Stimulated activated CD4-positive, alpha-beta T cell treated with anti-CD3 and anti-CD28 coated beads, Interleukin-15, amount 100 ng/mL, for 48 hours (primary cell): ENCODE results near the gene TESK2.
"Not testable (repeated sequence)": the region's sequence is repeated elsewhere in the genome, so short reads cannot be mapped to it uniquely, and the experiment has no call there.

Experiments used
- DNase-seq, 2 donors: peaks; one replicate each; pipeline ENCODE4 v3.0.0-alpha.2; 2020; ENCODE audit warnings: low read depth in 2 of 2

TESK2 gene

DNA sequence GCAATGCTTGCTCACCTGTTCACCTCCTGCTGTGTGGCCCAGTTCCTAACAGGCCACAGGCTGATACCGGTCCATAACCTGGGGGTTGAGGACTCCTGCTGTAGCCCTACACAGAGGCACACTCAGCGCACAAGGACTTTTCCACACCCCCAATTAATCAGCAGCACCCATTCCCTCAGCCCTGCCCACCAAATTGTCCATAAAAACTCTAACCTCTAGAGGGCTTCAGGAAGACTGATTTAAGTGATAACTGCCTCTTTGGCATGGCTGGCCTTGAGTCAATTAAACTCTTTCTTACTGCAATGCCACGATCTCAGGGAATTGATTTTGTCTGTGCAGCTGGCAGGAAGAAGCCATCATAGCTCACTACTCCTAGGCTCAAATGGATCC lies 79.5 kb downstream of the TESK2 start:
- DNase-seq = no peak

DNA sequence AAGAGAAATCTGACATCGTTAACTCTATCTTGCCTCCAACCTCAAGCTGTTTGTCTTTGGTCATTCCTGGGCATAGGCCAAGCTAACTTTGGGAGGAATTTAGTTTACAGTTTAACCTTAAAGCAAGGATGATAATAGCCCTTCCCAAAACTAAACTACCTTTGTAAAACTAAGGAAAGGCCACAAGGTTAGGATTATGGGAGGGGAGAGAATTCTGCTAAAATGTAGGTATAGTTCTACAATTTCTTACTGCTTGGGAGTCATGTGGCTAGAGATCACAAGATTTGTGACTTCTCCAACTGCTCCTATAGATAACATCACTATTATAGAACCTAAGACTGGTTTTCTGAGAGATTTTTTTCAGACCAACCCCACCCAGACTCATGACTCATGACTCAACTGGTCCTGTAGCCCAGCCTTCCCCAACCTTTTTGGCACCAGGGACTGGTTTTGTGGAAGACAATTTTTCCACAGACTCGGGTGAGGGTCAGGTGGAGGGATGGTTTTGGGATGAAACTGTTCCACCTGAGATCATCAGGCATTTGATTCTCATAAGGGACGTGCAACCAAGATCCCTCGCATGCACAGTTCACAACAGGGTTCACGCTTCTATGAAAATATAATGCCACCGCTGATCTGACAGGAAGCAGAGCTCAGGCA lies 80.0 kb downstream of the TESK2 start:
- DNase-seq = no peak

DNA sequence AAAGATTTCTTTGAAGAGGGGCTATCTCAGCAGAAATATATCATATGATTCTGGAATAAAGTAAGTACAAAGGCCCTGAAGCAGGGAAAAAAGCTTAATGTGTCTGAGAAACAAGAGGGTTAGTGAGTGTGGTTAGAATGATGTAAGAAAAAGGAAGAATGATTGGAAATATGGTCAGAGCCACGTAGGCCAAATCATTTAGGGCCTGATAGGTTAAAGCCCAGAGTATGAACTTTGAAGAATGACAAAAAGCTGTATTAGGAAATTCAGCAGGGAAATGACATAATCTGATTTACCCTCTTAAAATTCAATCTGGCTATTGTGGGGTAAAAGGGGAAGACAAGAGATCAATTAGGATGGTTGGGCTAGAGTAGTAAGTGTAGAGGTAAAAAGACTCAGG lies 81.7 kb downstream of the TESK2 start:
- no peak for DNase-seq

DNA sequence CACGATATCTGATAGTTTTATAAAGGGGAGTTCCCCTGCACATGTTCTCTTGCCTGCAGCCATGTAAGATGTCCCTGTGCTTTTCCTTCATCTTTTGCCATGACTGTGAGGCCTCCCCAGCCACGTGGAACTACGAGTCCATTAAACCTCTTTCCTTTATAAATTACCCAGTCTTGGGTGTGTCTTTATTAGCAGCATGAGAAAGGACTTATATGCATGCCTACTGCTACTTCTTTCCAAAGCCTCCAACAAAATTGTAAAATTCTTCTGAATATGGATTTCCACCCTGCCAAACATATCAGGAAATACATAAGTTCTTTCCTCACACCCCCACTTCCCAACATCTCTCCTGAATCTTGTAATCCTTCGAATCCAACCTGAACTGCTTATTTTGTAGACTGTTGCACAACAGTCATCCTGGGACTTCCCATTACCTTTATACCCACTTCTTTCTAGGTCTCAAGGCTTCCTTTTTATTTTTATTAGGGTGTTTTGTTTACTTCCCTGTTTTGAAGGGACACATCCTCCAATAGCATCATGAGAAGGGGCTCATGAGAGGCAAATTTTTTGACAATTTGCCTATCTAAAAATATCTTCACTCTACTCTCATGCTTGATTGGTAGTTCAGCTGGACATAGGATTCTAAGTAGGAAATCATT lies 83.2 kb downstream of the TESK2 start:
- DNase-seq = no peak

GRCh38 chr1:45405636-45406035 lies 85.3 kb downstream of the TESK2 start:
- DNase-seq = no peak

DNA sequence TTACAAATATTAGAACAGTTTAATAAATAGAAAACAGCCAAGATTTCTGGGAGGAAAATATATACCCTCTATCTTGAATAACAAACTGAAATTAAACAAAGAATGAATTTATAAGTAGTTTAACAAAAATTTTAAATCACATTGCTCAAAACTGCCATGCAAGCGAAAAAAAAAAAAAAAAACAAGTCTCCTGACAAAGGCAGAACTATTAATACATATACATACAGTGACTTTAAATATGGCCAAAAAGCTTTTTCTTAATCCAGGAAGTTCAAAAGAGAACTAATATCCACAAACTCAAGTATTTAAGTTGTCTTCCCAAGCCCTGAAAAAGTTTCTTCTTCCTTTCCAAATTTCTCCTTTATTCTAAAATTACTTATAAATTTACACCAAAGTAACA lies 87.2 kb downstream of the TESK2 start:
- DNase-seq = no peak

- DNase-seq = no peak
Observed at GRCh38 chr1:45403298-45403697, 87.7 kb downstream of the TESK2 start.

GRCh38 chr1:45401524-45401923 lies 89.4 kb downstream of the TESK2 start:
- no peak for DNase-seq

- DNase-seq = no peak
Observed at GRCh38 chr1:45400049-45400448, 90.9 kb downstream of the TESK2 start.

DNA sequence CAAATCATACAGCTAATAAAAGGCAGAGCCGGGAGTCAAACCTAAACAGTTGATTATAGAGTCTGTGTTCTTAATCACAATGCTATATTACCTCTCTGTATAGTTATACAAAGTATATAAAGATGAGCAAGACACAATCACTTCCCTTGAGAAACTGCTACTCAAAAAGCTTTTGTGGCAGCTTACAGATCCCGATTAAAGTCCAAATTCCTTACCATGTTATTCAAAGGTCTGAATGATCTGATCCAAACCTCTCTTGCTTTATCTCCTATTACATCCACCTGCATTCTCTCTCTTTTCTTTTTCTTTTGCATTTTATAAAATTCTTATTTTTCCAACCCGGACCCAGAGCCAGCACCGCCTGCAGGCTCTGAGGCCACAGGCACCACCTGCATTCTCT lies 93.7 kb downstream of the TESK2 start:
- no peak for DNase-seq

GRCh38 chr1:45395582-45395981 lies 95.4 kb downstream of the TESK2 start:
- no peak for DNase-seq

DNA sequence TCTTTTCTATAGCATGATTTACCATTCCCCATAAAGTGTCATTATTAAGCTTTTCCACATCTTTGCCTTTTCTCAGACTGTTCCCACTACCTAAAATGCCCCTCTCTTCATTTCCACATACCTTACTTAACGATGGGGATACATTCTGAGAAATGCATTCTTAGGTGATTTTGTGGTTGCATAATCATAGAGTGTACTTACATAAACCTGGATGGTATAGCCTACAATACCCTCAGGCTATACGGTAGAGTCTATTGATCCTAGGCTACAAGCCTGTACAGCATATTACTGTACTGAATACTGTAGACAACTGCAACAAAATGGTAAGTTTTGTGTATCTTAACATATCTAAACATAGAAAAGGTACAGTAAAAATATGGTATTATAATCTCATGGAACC lies 95.9 kb downstream of the TESK2 start:
- DNase-seq = no peak

GRCh38 chr1:45394342-45394741 lies 96.6 kb downstream of the TESK2 start:
- no peak for DNase-seq

GRCh38 chr1:45393718-45394302 lies 97.2 kb downstream of the TESK2 start:
- DNase-seq = peak in 1 of 2 donors; percentile 3

- no peak for DNase-seq
Observed at GRCh38 chr1:45386219-45386618, 104.7 kb downstream of the TESK2 start.

- no peak for DNase-seq
Observed at GRCh38 chr1:45385302-45385701, 105.7 kb downstream of the TESK2 start.

GRCh38 chr1:45384213-45384612 lies 106.8 kb downstream of the TESK2 start:
- not testable (repeated sequence) for DNase-seq

DNA sequence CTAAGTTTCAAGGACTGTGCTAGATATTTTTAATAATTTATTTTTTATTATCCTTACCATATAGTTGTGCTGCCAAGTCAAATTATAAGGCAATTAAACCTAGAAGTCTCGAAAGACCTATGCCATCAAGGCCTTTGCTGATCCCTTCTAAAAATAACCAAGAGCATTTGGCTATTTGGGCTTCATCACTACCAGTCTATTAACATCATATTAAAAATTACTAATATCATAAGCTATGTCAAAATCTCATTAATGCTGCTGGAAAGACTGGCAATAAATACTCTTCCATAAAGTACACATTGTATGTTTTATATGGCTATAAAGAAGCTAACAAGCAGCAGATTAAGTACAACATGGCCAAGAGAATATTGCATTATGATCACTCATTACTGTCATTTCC lies 107.8 kb downstream of the TESK2 start:
- no peak for DNase-seq

DNA sequence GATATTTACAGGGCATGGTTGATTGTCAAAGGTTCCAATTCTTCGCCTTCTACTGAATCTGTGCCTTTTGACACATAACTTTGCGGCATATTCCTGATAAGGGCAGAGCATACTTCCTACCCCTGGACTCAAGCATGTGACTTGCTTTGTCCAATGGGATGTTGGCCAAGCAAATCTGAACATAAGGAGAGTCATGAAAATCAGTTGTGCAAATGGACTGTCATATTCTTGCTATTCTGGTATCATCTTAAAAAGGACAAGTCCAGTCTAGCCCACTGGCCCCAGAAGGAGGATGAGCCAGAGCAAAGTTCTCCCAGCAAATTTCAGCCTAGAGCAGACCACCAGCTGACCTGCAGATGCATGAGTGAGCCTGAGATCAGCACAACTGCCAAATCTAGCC lies 109.7 kb downstream of the TESK2 start:
- DNase-seq = no peak

DNA sequence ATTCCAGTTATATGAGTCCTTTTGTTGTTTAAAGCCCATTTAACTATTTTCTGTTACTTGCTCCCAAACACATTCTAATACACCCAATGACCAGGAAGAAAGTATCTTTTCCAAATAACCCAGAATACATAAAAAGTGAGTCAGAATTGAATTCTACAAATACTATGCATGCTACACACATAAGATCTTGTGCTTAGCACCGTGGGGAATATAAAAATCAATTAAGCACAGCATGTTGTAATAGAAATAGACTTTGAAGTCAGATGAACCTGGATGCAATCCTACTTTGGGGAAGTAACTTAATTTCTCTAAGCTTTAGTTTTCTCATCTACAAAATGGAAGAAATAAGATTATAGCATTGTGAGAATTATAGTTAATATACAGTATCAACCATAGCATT lies 110.2 kb downstream of the TESK2 start:
- DNase-seq = no peak

- no peak for DNase-seq
Observed at GRCh38 chr1:45380125-45380524, 110.8 kb downstream of the TESK2 start.

- DNase-seq = no peak
Observed at GRCh38 chr1:45379524-45379923, 111.4 kb downstream of the TESK2 start.

GRCh38 chr1:45378184-45378583 lies 112.8 kb downstream of the TESK2 start:
- DNase-seq = no peak
